ENCODE results near the gene RNF148. TPM values are rescaled to one million over a fixed set of nuclear protein-coding genes. Genes with fewer than 3 reads are reported as not detected.

RNF148 gene, protein sequence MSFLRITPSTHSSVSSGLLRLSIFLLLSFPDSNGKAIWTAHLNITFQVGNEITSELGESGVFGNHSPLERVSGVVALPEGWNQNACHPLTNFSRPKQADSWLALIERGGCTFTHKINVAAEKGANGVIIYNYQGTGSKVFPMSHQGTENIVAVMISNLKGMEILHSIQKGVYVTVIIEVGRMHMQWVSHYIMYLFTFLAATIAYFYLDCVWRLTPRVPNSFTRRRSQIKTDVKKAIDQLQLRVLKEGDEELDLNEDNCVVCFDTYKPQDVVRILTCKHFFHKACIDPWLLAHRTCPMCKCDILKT
- total RNA-seq = not detected

DNA sequence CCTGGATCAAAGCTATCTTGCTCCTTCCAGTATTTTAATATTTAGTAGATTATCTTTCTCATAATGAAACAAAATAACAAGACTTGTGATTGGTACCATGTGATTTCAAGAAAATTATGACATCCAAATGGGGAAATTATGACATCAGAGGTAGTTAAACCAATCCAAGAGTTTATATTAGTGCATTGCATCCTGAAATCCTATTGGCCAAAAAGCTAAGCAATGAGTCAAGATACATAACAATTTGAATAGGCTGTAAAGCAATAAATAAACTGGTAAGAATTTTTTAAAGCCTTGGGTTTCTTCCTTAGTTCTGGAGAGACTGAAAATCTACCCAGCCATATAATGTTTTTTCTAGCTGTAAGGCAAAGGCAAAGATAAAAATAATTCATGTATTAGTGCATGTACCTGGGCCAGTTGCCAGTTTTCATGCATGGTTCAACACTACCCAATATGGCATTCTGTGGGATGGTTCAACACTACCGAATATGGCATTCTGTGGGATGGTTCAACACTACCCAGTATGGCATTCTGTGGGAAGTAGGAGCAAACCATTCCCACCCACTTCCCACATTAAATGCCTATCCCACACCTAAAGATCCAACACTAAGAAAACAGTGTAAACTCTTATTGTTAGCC lies at the start of gene RNF148:
TSS of gene RNF148 (minus strand) at position 51 of the 639 bp plus-strand sequence. CDS start 172 bp downstream, outside the sequence.
- Histone ChIP-seq H3K9me3 (ENCODE audit: low read depth, low read length) (no peaks in the 10 kb centered on the region), H3K4me3 (ENCODE audit: low read length) (no peak within 1 kb of the TSS), H3K4me1 (ENCODE audit: insufficient read depth, low read length) (no peaks in the 10 kb centered on the region), H3K27me3 (ENCODE audit: insufficient read depth, low read length) (no peaks in the 10 kb centered on the region)

DNA sequence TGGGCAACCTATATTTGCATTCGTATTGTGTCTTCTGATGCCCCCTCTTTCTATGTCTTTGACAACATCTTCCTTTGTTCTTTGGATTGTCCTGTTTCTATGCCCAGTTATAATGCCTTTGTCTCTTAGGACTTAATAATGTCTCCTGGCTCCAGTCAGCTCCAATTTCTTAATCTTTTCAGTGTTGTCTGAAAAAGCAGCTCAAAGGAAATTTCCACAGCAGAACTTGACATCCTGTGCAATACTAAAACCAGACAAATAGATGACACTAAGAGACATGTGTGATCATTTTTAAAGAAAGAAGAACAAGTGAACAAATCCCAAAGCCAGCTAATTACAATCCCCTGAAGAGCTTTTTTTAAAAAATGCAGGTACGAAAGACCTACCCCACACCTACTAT lies 47.7 kb upstream of the RNF148 start:
- H3K9me3 ChIP-seq (ENCODE audit: low read depth, low read length) = no peaks in the 10 kb centered on the region
- no peaks in the 10 kb centered on the region for H3K4me1 ChIP-seq (ENCODE audit: insufficient read depth, low read length)
- H3K4me3 ChIP-seq (ENCODE audit: low read length) = no peak overlapping the region
- H3K27me3 ChIP-seq (ENCODE audit: insufficient read depth, low read length) = no peaks in the 10 kb centered on the region

DNA sequence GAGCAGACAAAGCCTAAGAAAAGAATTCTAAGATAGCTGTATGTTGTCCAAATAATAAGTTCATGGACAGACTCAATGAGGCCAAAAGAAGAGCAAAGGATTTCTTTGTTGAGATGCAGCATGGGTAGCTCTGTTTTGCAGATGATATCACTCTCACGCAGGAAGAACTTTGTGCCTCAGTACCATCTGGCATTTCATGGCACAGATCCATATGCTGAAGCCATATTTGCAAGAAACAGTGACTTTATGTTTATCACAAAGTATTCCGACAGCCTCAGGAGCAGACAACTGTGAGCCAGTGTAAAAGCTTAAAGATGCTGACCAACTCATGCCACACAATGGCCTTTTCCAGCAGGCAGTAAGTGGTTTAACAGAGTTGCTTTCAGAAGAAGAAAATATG lies 45.5 kb upstream of the RNF148 start:
- H3K27me3 ChIP-seq (ENCODE audit: insufficient read depth, low read length) = no peaks in the 10 kb centered on the region
- no peak overlapping the region for H3K4me3 ChIP-seq (ENCODE audit: low read length)
- no peaks in the 10 kb centered on the region for H3K9me3 ChIP-seq (ENCODE audit: low read depth, low read length)
- no peaks in the 10 kb centered on the region for H3K4me1 ChIP-seq (ENCODE audit: insufficient read depth, low read length)

DNA sequence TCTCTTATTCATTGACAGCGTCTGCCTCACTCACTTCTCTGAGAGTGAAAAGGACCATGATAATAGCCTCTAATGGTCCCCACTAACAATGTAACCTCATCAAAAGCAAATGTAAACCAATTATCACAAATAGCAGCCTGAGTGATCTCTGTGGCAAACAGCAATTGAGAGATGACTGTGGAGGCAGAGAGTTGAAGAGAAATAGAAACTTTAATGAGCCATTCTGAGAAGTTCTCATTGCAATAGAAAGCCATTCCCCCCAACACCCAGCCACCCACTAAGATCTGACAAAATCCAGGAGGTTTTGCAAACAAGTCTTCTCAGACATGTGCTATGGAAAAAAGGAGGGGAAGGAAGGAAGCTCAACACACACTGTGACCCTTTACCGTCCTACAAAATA lies 44.2 kb upstream of the RNF148 start:
- Histone ChIP-seq H3K9me3 (ENCODE audit: low read depth, low read length) (no peaks in the 10 kb centered on the region), H3K4me1 (ENCODE audit: insufficient read depth, low read length) (no peaks in the 10 kb centered on the region)

DNA sequence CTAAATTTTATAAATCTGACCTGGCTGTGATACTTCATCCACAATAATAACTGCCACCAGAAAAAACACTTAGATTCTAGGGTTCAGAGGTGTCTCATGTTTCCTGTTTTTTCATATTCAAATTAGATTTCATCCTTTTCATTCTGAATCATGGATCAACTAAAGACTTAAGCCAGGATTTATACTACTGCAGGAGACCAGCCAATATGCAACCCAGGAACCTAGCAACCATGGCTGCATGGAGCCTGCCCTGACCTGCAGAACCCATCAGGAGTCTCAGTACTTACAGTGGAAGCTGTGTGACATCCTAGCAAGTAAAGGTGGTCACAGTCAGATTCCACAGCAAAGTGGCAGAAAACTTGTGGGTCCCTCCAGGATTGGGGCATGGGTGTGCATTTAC lies 40.5 kb upstream of the RNF148 start:
- Histone ChIP-seq H3K27me3 (ENCODE audit: insufficient read depth, low read length) (no peaks in the 10 kb centered on the region), H3K4me1 (ENCODE audit: insufficient read depth, low read length) (no peaks in the 10 kb centered on the region), H3K4me3 (ENCODE audit: low read length) (no peak overlapping the region), H3K9me3 (ENCODE audit: low read depth, low read length) (no peaks in the 10 kb centered on the region)

More for the DNA sequence above, 44.2 kb upstream of the RNF148 start:
- Histone ChIP-seq H3K27me3 (ENCODE audit: insufficient read depth, low read length) (no peaks in the 10 kb centered on the region), H3K4me3 (ENCODE audit: low read length) (no peak overlapping the region)

DNA sequence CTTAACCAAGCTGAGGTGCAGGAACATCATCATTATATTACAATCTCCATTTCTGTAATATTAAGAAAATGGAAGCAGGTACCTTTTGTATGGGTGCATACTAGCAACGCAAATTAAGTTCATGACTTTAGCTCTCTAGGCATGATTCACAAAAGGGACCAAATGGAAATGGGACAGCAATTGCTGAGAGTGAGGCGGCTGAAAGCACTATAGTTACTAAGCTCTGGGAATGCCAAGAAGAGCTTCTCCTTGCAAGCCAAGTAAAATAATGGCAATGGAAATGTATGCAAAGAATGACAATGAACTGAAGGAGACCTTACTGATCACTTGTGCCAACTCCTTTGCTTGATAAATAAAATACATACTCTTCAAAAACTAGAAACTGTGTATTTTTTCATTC lies 36.2 kb upstream of the RNF148 start:
- Histone ChIP-seq H3K4me1 (ENCODE audit: insufficient read depth, low read length) (no peaks in the 10 kb centered on the region), H3K9me3 (ENCODE audit: low read depth, low read length) (no peaks in the 10 kb centered on the region), H3K27me3 (ENCODE audit: insufficient read depth, low read length) (no peaks in the 10 kb centered on the region), H3K4me3 (ENCODE audit: low read length) (no peak overlapping the region)

DNA sequence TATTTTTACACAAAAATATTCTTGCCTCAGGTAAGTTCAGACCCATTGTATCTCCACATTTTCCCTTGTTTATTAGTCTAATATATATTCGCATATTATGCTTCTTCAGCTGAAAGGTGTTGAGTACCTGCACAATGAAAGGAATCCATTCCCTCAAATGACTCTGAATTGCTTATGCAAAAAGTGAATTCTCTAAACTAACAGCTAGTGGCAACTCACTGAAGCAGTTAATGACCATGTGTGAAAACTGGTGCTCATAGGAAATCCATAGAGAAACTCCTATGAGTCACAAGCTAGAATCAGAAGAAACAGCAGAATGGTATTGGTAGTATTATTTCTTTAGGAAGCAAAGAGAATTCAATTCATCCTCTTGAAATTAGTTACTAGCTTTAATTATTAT lies 33.5 kb upstream of the RNF148 start:
- H3K9me3 ChIP-seq (ENCODE audit: low read depth, low read length) = no peaks in the 10 kb centered on the region
- H3K27me3 ChIP-seq (ENCODE audit: insufficient read depth, low read length) = no peaks in the 10 kb centered on the region
- H3K4me3 ChIP-seq (ENCODE audit: low read length) = no peak overlapping the region
- no peaks in the 10 kb centered on the region for H3K4me1 ChIP-seq (ENCODE audit: insufficient read depth, low read length)

DNA sequence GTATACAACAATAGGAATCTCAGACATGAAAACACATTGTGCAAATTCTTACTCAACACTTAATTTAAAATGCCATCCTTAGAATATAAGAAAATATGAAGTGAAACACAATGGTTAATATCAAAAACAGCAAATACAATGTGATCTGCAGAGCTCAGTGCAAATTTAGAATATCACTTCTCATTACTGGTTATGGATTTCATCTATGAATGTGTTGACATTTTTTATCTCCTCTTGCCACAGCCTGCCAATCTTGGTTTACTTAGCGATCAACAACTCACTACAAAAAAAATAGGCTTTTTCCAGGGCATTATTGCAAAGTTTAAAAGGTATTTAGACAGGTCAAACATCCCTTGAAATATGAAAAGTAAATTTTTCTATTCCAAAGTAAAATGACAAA lies 25.0 kb upstream of the RNF148 start:
- no peaks in the 10 kb centered on the region for H3K9me3 ChIP-seq (ENCODE audit: low read depth, low read length)
- H3K27me3 ChIP-seq (ENCODE audit: insufficient read depth, low read length) = no peaks in the 10 kb centered on the region
- H3K4me3 ChIP-seq (ENCODE audit: low read length) = no peak overlapping the region
- no peaks in the 10 kb centered on the region for H3K4me1 ChIP-seq (ENCODE audit: insufficient read depth, low read length)

DNA sequence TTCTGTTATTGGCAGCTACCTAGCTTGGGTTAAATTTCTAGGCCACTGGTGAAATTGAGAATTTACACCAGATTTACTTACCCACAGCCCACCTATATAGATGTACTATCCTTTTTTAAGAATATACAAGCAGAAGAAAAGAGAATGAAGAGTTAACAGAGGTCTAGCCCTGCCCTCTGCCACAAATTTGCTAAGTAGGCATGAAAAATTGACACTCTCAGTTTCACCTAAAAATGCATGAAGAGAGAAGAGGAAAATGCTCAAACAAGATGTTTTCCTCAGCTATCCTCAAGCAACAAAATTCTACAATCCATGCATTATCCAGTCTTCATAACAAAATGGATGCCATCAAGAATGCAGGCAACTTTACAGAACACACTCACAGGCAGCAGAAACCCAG lies 24.6 kb upstream of the RNF148 start:
- no peaks in the 10 kb centered on the region for H3K27me3 ChIP-seq (ENCODE audit: insufficient read depth, low read length)
- no peaks in the 10 kb centered on the region for H3K9me3 ChIP-seq (ENCODE audit: low read depth, low read length)
- no peaks in the 10 kb centered on the region for H3K4me1 ChIP-seq (ENCODE audit: insufficient read depth, low read length)
- H3K4me3 ChIP-seq (ENCODE audit: low read length) = no peak overlapping the region

DNA sequence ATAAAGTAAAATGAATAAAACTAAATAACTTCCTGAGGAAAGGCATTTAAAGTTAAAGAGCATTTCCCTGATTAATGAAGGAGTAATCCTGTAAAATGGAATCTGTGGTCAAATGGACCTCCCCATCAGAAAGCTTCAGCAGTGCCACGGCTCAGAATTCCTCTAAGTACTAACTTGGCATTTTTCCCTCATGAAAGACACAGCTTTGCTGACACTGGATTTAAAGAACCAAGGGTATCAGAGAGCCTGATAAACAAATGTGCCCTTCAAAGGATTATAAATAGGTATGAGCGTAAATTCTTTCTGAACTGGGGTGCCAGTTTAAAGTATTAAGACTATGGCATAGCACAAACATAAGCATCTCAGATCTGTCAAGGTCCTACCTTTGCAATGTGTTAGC lies 24.2 kb upstream of the RNF148 start:
- Histone ChIP-seq H3K9me3 (ENCODE audit: low read depth, low read length) (no peaks in the 10 kb centered on the region), H3K4me1 (ENCODE audit: insufficient read depth, low read length) (no peaks in the 10 kb centered on the region), H3K27me3 (ENCODE audit: insufficient read depth, low read length) (no peaks in the 10 kb centered on the region), H3K4me3 (ENCODE audit: low read length) (no peak overlapping the region)

DNA sequence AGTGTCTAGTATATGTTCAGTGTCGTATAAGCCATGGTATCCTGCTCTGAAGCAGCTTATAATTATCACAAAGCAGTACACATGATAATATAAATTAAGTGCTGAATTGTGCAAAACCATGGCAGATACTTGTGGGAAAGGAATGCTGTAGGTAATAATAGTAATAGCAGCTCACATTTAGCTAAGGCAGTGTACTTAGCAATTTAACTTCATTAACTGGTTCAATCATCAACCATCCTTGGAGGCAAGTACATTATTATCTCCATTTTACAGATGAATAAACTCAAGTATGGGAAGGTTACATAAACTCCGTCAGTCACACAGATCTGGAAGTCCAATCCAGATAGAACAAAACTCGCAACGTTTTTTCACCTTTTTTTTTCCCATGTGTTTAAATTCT lies 21.6 kb upstream of the RNF148 start:
- H3K27me3 ChIP-seq (ENCODE audit: insufficient read depth, low read length) = no peaks in the 10 kb centered on the region
- H3K4me3 ChIP-seq (ENCODE audit: low read length) = no peak overlapping the region
- H3K9me3 ChIP-seq (ENCODE audit: low read depth, low read length) = no peaks in the 10 kb centered on the region
- no peaks in the 10 kb centered on the region for H3K4me1 ChIP-seq (ENCODE audit: insufficient read depth, low read length)

DNA sequence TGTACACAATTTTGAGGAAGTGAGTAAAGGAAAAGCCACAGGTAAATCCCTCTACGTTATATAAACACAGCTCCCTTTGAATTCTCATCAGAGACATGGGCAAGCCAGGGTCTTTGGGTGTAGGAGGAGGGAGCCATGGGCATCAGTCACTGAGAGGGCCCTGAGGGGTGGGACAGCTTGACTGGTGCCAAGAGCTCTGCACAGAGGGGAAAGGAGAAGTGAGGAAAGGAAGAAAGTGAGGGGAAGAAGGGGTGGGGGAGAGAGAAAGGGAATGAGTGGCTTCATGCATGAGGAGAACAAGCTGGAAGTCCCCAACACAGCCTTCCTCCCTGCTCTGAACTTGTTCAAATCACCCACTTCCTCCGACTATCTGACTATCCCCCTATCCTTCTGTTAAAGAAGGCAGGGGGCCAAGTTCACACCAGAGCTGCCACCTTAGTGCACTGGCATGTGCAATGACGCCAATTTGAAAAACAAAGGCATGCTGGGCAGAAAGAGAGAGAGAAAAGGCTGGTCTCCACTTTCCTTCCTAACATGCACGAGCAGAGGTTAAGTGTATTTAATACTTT lies 16.4 kb upstream of the RNF148 start:
- Histone ChIP-seq H3K4me3 (ENCODE audit: low read length) (no peak overlapping the region), H3K4me1 (ENCODE audit: insufficient read depth, low read length) (no peaks in the 10 kb centered on the region), H3K27me3 (ENCODE audit: insufficient read depth, low read length) (no peaks in the 10 kb centered on the region), H3K9me3 (ENCODE audit: low read depth, low read length) (no peaks in the 10 kb centered on the region)

DNA sequence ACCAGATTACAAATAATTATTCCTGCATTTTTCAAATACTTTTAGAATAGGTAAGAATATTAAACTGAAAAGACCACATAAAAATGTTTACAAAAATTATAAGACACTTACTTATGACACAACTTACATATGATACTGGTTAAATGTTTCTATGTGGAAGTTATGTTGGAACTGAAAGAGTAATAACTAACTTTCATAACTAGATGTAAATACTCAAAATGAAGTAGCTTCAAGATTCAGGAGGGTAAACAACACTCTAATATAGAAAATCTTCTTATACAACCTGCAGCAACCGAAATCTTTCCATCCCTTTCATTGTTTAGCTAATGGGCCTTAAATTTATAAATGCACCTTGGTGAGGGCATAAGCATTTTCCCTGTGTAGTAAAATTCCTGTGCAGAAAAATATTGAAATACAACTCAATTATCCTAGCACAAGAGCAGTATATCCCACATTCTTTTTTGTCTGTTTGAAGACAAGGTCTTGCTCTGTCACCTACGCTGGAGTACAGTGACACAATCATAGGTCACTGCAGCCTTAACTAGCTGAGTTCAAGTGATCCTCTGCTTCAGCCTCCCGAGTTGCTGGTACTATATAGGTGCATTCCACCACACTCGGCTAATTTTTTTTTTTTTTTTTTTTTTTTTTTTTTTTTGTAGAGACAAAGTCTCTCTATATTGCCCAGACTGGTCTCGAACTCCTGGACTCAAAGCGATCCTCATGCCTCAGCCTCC lies 14.8 kb upstream of the RNF148 start:
- H3K27me3 ChIP-seq (ENCODE audit: insufficient read depth, low read length) = no peaks in the 10 kb centered on the region
- H3K4me1 ChIP-seq (ENCODE audit: insufficient read depth, low read length) = no peaks in the 10 kb centered on the region
- no peak overlapping the region for H3K4me3 ChIP-seq (ENCODE audit: low read length)
- H3K9me3 ChIP-seq (ENCODE audit: low read depth, low read length) = no peaks in the 10 kb centered on the region

DNA sequence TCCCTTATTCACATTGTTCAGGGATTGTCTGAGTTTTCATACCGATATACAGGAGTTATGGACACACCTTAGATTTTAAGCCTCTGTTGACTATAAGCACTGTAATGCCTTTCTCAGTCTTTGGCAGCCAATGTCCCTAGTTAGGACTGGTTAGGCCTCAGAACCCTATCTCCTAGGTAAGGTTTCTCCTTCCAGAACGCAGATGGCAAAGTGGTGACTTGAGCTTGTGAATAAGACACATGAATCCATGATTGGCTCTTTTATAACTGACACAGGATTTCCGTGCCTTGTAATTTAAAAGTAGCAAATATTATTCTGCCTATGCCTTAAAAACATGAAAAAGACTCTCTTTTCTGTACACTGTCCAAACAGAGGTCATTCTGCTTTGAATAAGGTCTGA lies 12.5 kb upstream of the RNF148 start:
- no peaks in the 10 kb centered on the region for H3K9me3 ChIP-seq (ENCODE audit: low read depth, low read length)
- H3K4me3 ChIP-seq (ENCODE audit: low read length) = no peak overlapping the region
- no peaks in the 10 kb centered on the region for H3K4me1 ChIP-seq (ENCODE audit: insufficient read depth, low read length)
- H3K27me3 ChIP-seq (ENCODE audit: insufficient read depth, low read length) = no peaks in the 10 kb centered on the region

DNA sequence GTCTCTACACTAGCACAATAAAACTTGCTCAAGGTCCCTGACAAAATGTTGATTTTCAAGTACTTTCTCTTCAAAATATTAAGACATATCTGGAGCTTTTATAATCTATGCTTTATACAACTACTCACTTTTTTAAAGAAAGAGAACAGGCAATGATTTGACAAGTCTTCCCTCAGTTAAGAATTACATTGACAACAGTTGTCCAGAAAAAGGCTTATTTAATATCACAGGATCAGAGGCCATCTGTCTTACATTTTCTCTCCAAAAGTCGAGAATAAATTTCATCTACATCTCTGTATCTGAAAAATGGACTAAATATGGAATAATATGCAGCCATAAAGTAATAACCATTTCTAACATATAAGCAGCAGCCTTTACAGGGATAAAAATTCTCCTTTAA lies 8.2 kb upstream of the RNF148 start:
- no peaks in the 10 kb centered on the region for H3K27me3 ChIP-seq (ENCODE audit: insufficient read depth, low read length)
- no peaks in the 10 kb centered on the region for H3K9me3 ChIP-seq (ENCODE audit: low read depth, low read length)
- H3K4me1 ChIP-seq (ENCODE audit: insufficient read depth, low read length) = no peaks in the 10 kb centered on the region
- H3K4me3 ChIP-seq (ENCODE audit: low read length) = no peak overlapping the region
